H9 (cell line): ENCODE data around the gene ERICH4. TPM values are rescaled to one million over a fixed set of nuclear protein-coding genes. Genes with fewer than 3 reads are reported as not detected.

Experiments
- DNase-seq: peaks from one replicate; pipeline ENCODE4 v3.0.0-alpha.2; 2017
- H2AFZ ChIP-seq: one replicate; pipeline ENCODE4 v1.6.1; 2013; ENCODE audit warnings: mild to moderate bottlenecking, low read length, control low read depth, moderate library complexity
- H2AK5ac ChIP-seq: 2 replicates; pipeline ENCODE4 v1.6.1; 2013; ENCODE audit warnings: low read length, control low read depth, mixed read lengths; ENCODE audit not compliant: insufficient read length
- H2BK120ac ChIP-seq: one replicate; pipeline ENCODE4 v1.6.1; 2013; ENCODE audit warnings: low read depth, mild to moderate bottlenecking, low read length, control low read depth, inconsistent platforms; ENCODE audit not compliant: poor library complexity, severe bottlenecking
- H2BK12ac ChIP-seq: 2 replicates; pipeline ENCODE4 v1.6.1; 2013; ENCODE audit warnings: low read length, control low read depth, mixed read lengths, low read depth; ENCODE audit not compliant: insufficient read length
- H2BK15ac ChIP-seq: 2 replicates; pipeline ENCODE4 v1.6.1; 2013; ENCODE audit warnings: low read depth, low read length, control low read depth
- H2BK20ac ChIP-seq: one replicate; pipeline ENCODE4 v1.6.1; 2013; ENCODE audit warnings: low read depth, mild to moderate bottlenecking, low read length, control low read depth, inconsistent platforms; ENCODE audit not compliant: poor library complexity, severe bottlenecking
- H2BK5ac ChIP-seq: 2 replicates; pipeline ENCODE4 v1.6.1; 2013; ENCODE audit warnings: low read length, control low read depth, mixed read lengths; ENCODE audit not compliant: insufficient read length
- H3K14ac ChIP-seq: 2 replicates; pipeline ENCODE4 v1.6.1; 2013; ENCODE audit warnings: low read length, control low read depth; ENCODE audit not compliant: insufficient read depth
- H3K18ac ChIP-seq: 2 replicates; pipeline ENCODE4 v1.6.1; 2013; ENCODE audit warnings: low read depth, mild to moderate bottlenecking, mixed read lengths, low read length, control low read depth; ENCODE audit not compliant: insufficient read length
- H3K23ac ChIP-seq: 2 replicates; pipeline ENCODE4 v1.6.1; 2013; ENCODE audit warnings: low read length, control low read depth, mixed read lengths, low read depth; ENCODE audit not compliant: insufficient read length
- H3K23me2 ChIP-seq: 2 replicates; pipeline ENCODE4 v1.6.1; 2013; ENCODE audit warnings: low read depth, mild to moderate bottlenecking, mixed read lengths, low read length, control low read depth; ENCODE audit not compliant: insufficient read length, poor library complexity, severe bottlenecking
- H3K27ac ChIP-seq: 2 replicates; pipeline ENCODE4 v1.5.1; 2013; ENCODE audit warnings: low read length, control low read depth, mixed read lengths, low read depth; ENCODE audit not compliant: insufficient read length
- H3K27me3 ChIP-seq: 2 replicates; pipeline ENCODE4 v1.6.1; 2013; ENCODE audit warnings: low read length, control low read depth, inconsistent platforms; ENCODE audit not compliant: insufficient read depth
- H3K4ac ChIP-seq: 2 replicates; pipeline ENCODE4 v1.6.1; 2013; ENCODE audit warnings: low read depth, mild to moderate bottlenecking, control low read depth, inconsistent platforms, low read length, moderate library complexity
- H3K4me1 ChIP-seq: 2 replicates; pipeline ENCODE4 v1.6.1; 2013; ENCODE audit warnings: low read length, control low read depth, inconsistent platforms; ENCODE audit not compliant: insufficient read depth
- H3K4me2 ChIP-seq: 2 replicates; pipeline ENCODE4 v1.6.1; 2013; ENCODE audit warnings: low read length, control low read depth, mixed read lengths; ENCODE audit not compliant: insufficient read length, insufficient read depth
- H3K56ac ChIP-seq: 2 replicates; pipeline ENCODE4 v1.6.1; 2013; ENCODE audit warnings: low read depth, mild to moderate bottlenecking, mixed read lengths, low read length, control low read depth; ENCODE audit not compliant: insufficient read length
- H3K79me1 ChIP-seq: 2 replicates; pipeline ENCODE4 v1.6.1; 2013; ENCODE audit warnings: low read depth, mild to moderate bottlenecking, moderate library complexity, low read length, control low read depth, inconsistent platforms; ENCODE audit not compliant: insufficient read depth, poor library complexity, severe bottlenecking
- H3K79me2 ChIP-seq: 2 replicates; pipeline ENCODE4 v1.6.1; 2013; ENCODE audit warnings: low read length, control low read depth, inconsistent platforms; ENCODE audit not compliant: insufficient read depth
- H3K9ac ChIP-seq: 2 replicates; pipeline ENCODE4 v1.6.1; 2013; ENCODE audit warnings: low read length, control low read depth, mixed read lengths; ENCODE audit not compliant: insufficient read length; ENCODE audit errors: extremely low read depth
- H3K9me3 ChIP-seq: one replicate; pipeline ENCODE4 v1.6.1; 2013; ENCODE audit warnings: low read depth, low read length, inconsistent platforms; ENCODE audit not compliant: control insufficient read depth
- H3T11ph ChIP-seq: one replicate; pipeline ENCODE4 v1.6.1; 2013; ENCODE audit warnings: mild to moderate bottlenecking, low read length, control low read depth, inconsistent platforms
- H4K20me1 ChIP-seq: one replicate; pipeline ENCODE4 v1.6.1; 2013; ENCODE audit not compliant: control insufficient read depth, insufficient read length, insufficient read depth
- H4K5ac ChIP-seq: 2 replicates; pipeline ENCODE4 v1.6.1; 2013; ENCODE audit warnings: low read depth, mild to moderate bottlenecking, mixed read lengths, low read length, control low read depth; ENCODE audit not compliant: insufficient read length
- H4K8ac ChIP-seq: replicated peaks from 2 replicates; pipeline ENCODE4 v1.6.1; 2013; ENCODE audit warnings: low read length, control low read depth, mixed read lengths, low read depth; ENCODE audit not compliant: insufficient read length
- H4K91ac ChIP-seq: 2 replicates; pipeline ENCODE4 v1.6.1; 2013; ENCODE audit warnings: low read depth, mild to moderate bottlenecking, moderate library complexity, mixed read lengths, low read length, control low read depth; ENCODE audit not compliant: insufficient read length
- H3K27ac Mint-ChIP-seq, 3 experiments: 2 replicates in 2 of 3; 3 replicates in 1 of 3; pipeline ENCODE4 v1.8.0; 2020 to 2021; ENCODE audit warnings: mixed read lengths in 3 of 3, mild to moderate bottlenecking in 1 of 3, moderate library complexity in 1 of 3
- H3K27me3 Mint-ChIP-seq: 2 replicates; pipeline ENCODE4 v1.8.0; 2021; ENCODE audit warnings: low read depth, mild to moderate bottlenecking, moderate library complexity, mixed read lengths
- H3K36me3 Mint-ChIP-seq, 3 experiments: 2 replicates in 2 of 3; 3 replicates in 1 of 3; pipeline ENCODE4 v1.8.0; 2020 to 2021; ENCODE audit warnings: low read depth in 3 of 3, mixed read lengths in 3 of 3; ENCODE audit not compliant: insufficient read depth in 1 of 3
- H3K4me1 Mint-ChIP-seq, 2 experiments: 2 replicates each; pipeline ENCODE4 v1.8.0; 2020; ENCODE audit warnings: mixed read lengths in 2 of 2
- H3K4me3 Mint-ChIP-seq, 2 experiments: 2 replicates in 1 of 2; 3 replicates in 1 of 2; pipeline ENCODE4 v1.8.0; 2020 to 2021; ENCODE audit warnings: mild to moderate bottlenecking in 2 of 2, mixed read lengths in 2 of 2, moderate library complexity in 1 of 2
- H3K9me3 Mint-ChIP-seq, 2 experiments: 2 replicates in 1 of 2; 3 replicates in 1 of 2; pipeline ENCODE4 v1.8.0; 2020; ENCODE audit warnings: mild to moderate bottlenecking in 2 of 2, mixed read lengths in 2 of 2, moderate library complexity in 1 of 2
- WGBS: extraction: QIAGEN DNeasy Blood & Tissue Kit; methylation state at CpG from one replicate; pipeline ENCODE4 v1.1.7; 2013; ENCODE audit warnings: missing lambda C conversion rate, low lambda C conversion rate, mixed read lengths; ENCODE audit not compliant: insufficient read length; ENCODE audit errors: extremely low coverage; 5-methylcytosine and 5-hydroxymethylcytosine counted together
- total RNA-seq: library from RNA; stranded (reverse); gene quantifications from 2 replicates; pipeline ENCODE4 v1.2.1, GENCODE V29; 2021
- TF ChIP-seq, protein P1 (sequence below): fragments of 200-600 bp; sonication (generic); conservative IDR thresholded peaks from 3 replicates; pipeline ENCODE4 v1.8.0; 2021; ENCODE audit warnings: antibody characterized with exemption, mild to moderate bottlenecking

ERICH4 gene
- total RNA-seq, 1 experiment from 2014 or later = not detected

DNA sequence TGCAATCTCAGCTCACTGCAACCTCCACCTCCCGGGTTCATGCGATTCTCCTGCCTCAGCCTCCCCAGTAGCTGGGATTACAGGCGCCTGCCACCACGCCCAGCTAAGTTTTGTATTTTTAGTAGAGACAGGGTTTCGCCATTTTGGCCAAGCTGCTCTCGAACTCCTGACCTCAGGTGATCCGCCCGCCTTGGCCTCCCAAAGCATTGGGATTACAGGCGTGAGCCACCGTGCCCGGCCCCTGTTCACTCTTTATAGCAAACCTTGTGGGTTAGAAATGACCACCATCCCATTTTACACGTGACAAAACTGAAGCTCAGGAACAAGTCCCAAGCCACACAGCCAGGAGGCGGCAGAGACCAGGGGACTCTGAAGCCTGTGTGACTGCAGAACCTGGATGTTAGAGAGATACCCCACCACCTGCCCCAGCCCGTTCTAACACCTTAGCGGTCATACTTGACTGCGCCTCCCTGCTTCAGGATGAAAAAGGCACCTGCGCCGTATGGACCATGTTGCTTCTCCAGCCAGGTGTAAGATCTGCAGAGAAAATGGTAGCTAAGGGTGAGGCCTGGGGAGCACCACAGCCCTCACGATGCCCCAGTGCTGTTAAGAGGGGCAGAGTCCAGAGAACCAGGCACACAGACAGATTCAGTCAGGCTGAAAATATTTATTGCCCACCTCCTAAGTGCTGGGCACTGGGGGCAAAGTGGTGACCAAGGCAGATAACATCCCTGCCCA is 6.9 kb upstream of the ERICH4 start:
- no peaks in the 10 kb centered on the region for H3K27me3 ChIP-seq
- TF ChIP-seq, protein P1, sequence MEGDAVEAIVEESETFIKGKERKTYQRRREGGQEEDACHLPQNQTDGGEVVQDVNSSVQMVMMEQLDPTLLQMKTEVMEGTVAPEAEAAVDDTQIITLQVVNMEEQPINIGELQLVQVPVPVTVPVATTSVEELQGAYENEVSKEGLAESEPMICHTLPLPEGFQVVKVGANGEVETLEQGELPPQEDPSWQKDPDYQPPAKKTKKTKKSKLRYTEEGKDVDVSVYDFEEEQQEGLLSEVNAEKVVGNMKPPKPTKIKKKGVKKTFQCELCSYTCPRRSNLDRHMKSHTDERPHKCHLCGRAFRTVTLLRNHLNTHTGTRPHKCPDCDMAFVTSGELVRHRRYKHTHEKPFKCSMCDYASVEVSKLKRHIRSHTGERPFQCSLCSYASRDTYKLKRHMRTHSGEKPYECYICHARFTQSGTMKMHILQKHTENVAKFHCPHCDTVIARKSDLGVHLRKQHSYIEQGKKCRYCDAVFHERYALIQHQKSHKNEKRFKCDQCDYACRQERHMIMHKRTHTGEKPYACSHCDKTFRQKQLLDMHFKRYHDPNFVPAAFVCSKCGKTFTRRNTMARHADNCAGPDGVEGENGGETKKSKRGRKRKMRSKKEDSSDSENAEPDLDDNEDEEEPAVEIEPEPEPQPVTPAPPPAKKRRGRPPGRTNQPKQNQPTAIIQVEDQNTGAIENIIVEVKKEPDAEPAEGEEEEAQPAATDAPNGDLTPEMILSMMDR = no peak; the same call in 2 of the 3 replicates
- 0 out of 4 replicates have a peak, but pooled peaks cover 0 to 4% of the 10 kb centered on the region in 2 experiments for H3K4me1 Mint-ChIP-seq
- no peak for DNase-seq
- no peak overlapping the region for H3K56ac ChIP-seq
- peaks cover 19 to 36% (median 32%) of the 10 kb centered on the region in 3 experiments for H3K36me3 Mint-ChIP-seq
- no peak overlapping the region for H3K4ac ChIP-seq
- no peak overlapping the region for H2AK5ac ChIP-seq
- H2BK5ac ChIP-seq = no peak overlapping the region
- no peak overlapping the region for H4K91ac ChIP-seq
- H3K27me3 Mint-ChIP-seq = peaks cover 2% of the 10 kb centered on the region; the same call in 1 of the 2 replicates
- no peaks in the 10 kb centered on the region for H4K20me1 ChIP-seq
- no peak overlapping the region for H3T11ph ChIP-seq
- no peak overlapping the region for H3K9ac ChIP-seq
- H4K5ac ChIP-seq = no peak overlapping the region
- H3K27ac ChIP-seq = no peak overlapping the region
- no peak overlapping the region for H2BK12ac ChIP-seq
- no peaks in the 10 kb centered on the region for H3K23me2 ChIP-seq
- H3K79me2 ChIP-seq = no peaks in the 10 kb centered on the region
- H2BK15ac ChIP-seq = no peak overlapping the region
- H2BK20ac ChIP-seq = no peak overlapping the region
- no peak overlapping the region for H3K23ac ChIP-seq
- peaks cover 3% of the 10 kb centered on the region for H3K79me1 ChIP-seq
- no peaks in the 10 kb centered on the region for H3K9me3 ChIP-seq
- no CpG with 5 or more reads among the region's 19 CpGs for WGBS
- H3K4me1 ChIP-seq = no peaks in the 10 kb centered on the region
- H3K14ac ChIP-seq = no peak overlapping the region
- H3K18ac ChIP-seq = no peak overlapping the region
- H3K4me2 ChIP-seq = no peak overlapping the region
- H2AFZ ChIP-seq = no peak overlapping the region
- no peak overlapping the region for H4K8ac ChIP-seq
- no peak overlapping the region; a peak in 1 of 7 replicates for H3K27ac Mint-ChIP-seq
- no peak overlapping the region for H3K4me3 Mint-ChIP-seq
- no peaks in the 10 kb centered on the region; a peak in 1 of 5 replicates for H3K9me3 Mint-ChIP-seq
- no peak overlapping the region for H2BK120ac ChIP-seq
